ENCODE data around the gene R3HCC1L.
"Not testable (repeated sequence)": the region's sequence is repeated elsewhere in the genome, so short reads cannot be mapped to it uniquely, and the experiment has no call there.

R3HCC1L gene

GRCh38 chr10:98133075-98133752 lies 1.2 kb upstream of the R3HCC1L start:
- not testable (repeated sequence) for DNase-seq

- DNase-seq, result no peak
Measured at GRCh38 chr10:98134117-98134430, 383 bp upstream of the R3HCC1L start.

- DNase-seq, result no peak
Measured at GRCh38 chr10:98135222-98135899, 904 bp downstream of the R3HCC1L start.

- DNase-seq, result not testable (repeated sequence)
Measured at GRCh38 chr10:98136775-98137174, 2.3 kb downstream of the R3HCC1L start.

GRCh38 chr10:98138031-98138430 lies 3.6 kb downstream of the R3HCC1L start:
- no peak for DNase-seq

- no peak for DNase-seq
Measured at GRCh38 chr10:98139431-98139830, 5.0 kb downstream of the R3HCC1L start.

- no peak for DNase-seq
Measured at GRCh38 chr10:98141484-98142073, 7.1 kb downstream of the R3HCC1L start.

- DNase-seq, result no peak
Measured at GRCh38 chr10:98144985-98145384, 10.5 kb downstream of the R3HCC1L start.

- DNase-seq, result no peak
Measured at GRCh38 chr10:98149858-98150257, 15.4 kb downstream of the R3HCC1L start.

GRCh38 chr10:98150544-98150943 lies 16.1 kb downstream of the R3HCC1L start:
- DNase-seq, result no peak

GRCh38 chr10:98152778-98153177 lies 18.3 kb downstream of the R3HCC1L start:
- DNase-seq, result not testable (repeated sequence)

- not testable (repeated sequence) for DNase-seq
Measured at GRCh38 chr10:98153213-98153958, 18.9 kb downstream of the R3HCC1L start.

GRCh38 chr10:98154076-98154475 lies 19.6 kb downstream of the R3HCC1L start:
- no peak for DNase-seq

GRCh38 chr10:98158576-98158975 lies 24.1 kb downstream of the R3HCC1L start:
- DNase-seq, result no peak

GRCh38 chr10:98163941-98164340 lies 29.5 kb downstream of the R3HCC1L start:
- DNase-seq, result no peak

- no peak for DNase-seq
Measured at GRCh38 chr10:98167191-98167590, 32.7 kb downstream of the R3HCC1L start.

- DNase-seq, result no peak
Measured at GRCh38 chr10:98168147-98168546, 33.7 kb downstream of the R3HCC1L start.

GRCh38 chr10:98168766-98169165 lies 34.3 kb downstream of the R3HCC1L start:
- DNase-seq, result no peak

GRCh38 chr10:98169379-98169778 lies 34.9 kb downstream of the R3HCC1L start:
- DNase-seq, result no peak

- peak; percentile 16 for DNase-seq
Measured at GRCh38 chr10:98170249-98171117, 36.0 kb downstream of the R3HCC1L start.

- no peak for DNase-seq
Measured at GRCh38 chr10:98172073-98172472, 37.6 kb downstream of the R3HCC1L start.

GRCh38 chr10:98172495-98172894 lies 38.0 kb downstream of the R3HCC1L start:
- DNase-seq, result no peak

- DNase-seq, result no peak
Measured at GRCh38 chr10:98173260-98173659, 38.8 kb downstream of the R3HCC1L start.
